ENCODE data around the gene TDRD15.
"Not testable (repeated sequence)": the region's sequence is repeated elsewhere in the genome, so short reads cannot be mapped to it uniquely, and the experiment has no call there.

TDRD15 gene

GRCh38 chr2:21142149-21142548 lies 18.4 kb downstream of the TDRD15 start:
- in situ Hi-C loops (cut with MboI; ENCODE audit: low sequenced_read_pairs): no loop called here

GRCh38 chr2:21146638-21147037 lies 22.9 kb downstream of the TDRD15 start:
- in situ Hi-C loops (cut with MboI; ENCODE audit: low sequenced_read_pairs): no loop called here

GRCh38 chr2:21148718-21149117 lies 24.9 kb downstream of the TDRD15 start:
- in situ Hi-C loops (cut with MboI; ENCODE audit: low sequenced_read_pairs): no loop called here

GRCh38 chr2:21151234-21151633 lies 27.5 kb downstream of the TDRD15 start:
- in situ Hi-C loops (cut with MboI; ENCODE audit: low sequenced_read_pairs): not testable (repeated sequence)

GRCh38 chr2:21155365-21156136 lies 31.8 kb downstream of the TDRD15 start:
- in situ Hi-C loops (cut with MboI; ENCODE audit: low sequenced_read_pairs): no loop called here

GRCh38 chr2:21161122-21161521 lies 37.4 kb downstream of the TDRD15 start:
- in situ Hi-C loops (cut with MboI; ENCODE audit: low sequenced_read_pairs): no loop called here

- in situ Hi-C loops (cut with MboI; ENCODE audit: low sequenced_read_pairs): no loop called here
These were observed 38.3 kb downstream of the TDRD15 start for GRCh38 chr2:21161832-21162614.

GRCh38 chr2:21162615-21162878 lies 38.8 kb downstream of the TDRD15 start:
- in situ Hi-C loops (cut with MboI; ENCODE audit: low sequenced_read_pairs): no loop called here

- in situ Hi-C loops (cut with MboI; ENCODE audit: low sequenced_read_pairs): no loop called here
These were observed 39.4 kb downstream of the TDRD15 start for GRCh38 chr2:21163213-21163612.

- in situ Hi-C loops (cut with MboI; ENCODE audit: low sequenced_read_pairs): no loop called here
These were observed 41.6 kb downstream of the TDRD15 start for GRCh38 chr2:21165350-21165749.

GRCh38 chr2:21175895-21176646 lies 52.3 kb downstream of the TDRD15 start:
- in situ Hi-C loops (cut with MboI; ENCODE audit: low sequenced_read_pairs): no loop called here

GRCh38 chr2:21181957-21182356 lies 58.2 kb downstream of the TDRD15 start:
- in situ Hi-C loops (cut with MboI; ENCODE audit: low sequenced_read_pairs): no loop called here

GRCh38 chr2:21183306-21183705 lies 59.5 kb downstream of the TDRD15 start:
- in situ Hi-C loops (cut with MboI; ENCODE audit: low sequenced_read_pairs): no loop called here

- in situ Hi-C loops (cut with MboI; ENCODE audit: low sequenced_read_pairs): no loop called here
These were observed 60.0 kb downstream of the TDRD15 start for GRCh38 chr2:21183726-21184125.

- in situ Hi-C loops (cut with MboI; ENCODE audit: low sequenced_read_pairs): no loop called here
These were observed 67.8 kb downstream of the TDRD15 start for GRCh38 chr2:21191535-21191934.

Measured in hTERT RPE-1 (cell line).